Esophagus squamous epithelium (tissue), 4 donors: ENCODE results near the gene CSNK1G1.

ENCODE experiments used
- POLR2A ChIP-seq, 4 donors: fragments of 450-650 bp; IDR thresholded peaks; one replicate each; pipeline ENCODE4 v1.6.1; 2017; ENCODE audit warnings: antibody characterized with exemption in 4 of 4, mild to moderate bottlenecking in 4 of 4, moderate library complexity in 3 of 4
- TF ChIP-seq, protein P1 (sequence below), 6 experiments: fragments of 450-650 bp in 4 of 6; fragments of 200-600 bp in 2 of 6; sonication (generic) in 2 of 6; IDR thresholded peaks; one replicate each; pipeline ENCODE4 v1.5.1; 2016 to 2019; ENCODE audit warnings: antibody characterized with exemption in 6 of 6, mild to moderate bottlenecking in 4 of 6, moderate library complexity in 4 of 6

DNA sequence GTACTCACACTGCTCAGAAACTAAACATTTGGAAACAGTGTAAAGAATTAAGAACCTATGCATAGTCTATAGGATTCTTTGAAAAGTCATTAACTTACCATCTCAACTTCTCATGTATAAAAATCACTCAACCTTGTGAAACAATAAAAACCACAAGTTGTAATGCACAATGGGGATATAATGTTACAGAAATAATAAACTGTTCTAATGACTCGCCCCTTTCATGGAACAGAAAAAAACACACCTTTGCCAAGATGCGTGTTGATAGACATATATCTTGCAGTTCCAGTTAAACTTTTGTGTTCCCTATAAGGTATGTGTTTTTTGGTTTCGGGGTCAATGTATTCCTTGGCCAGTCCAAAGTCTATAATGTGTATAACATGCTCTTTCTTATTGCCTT lies 142.3 kb downstream of the CSNK1G1 start:
- TF ChIP-seq, protein P1, sequence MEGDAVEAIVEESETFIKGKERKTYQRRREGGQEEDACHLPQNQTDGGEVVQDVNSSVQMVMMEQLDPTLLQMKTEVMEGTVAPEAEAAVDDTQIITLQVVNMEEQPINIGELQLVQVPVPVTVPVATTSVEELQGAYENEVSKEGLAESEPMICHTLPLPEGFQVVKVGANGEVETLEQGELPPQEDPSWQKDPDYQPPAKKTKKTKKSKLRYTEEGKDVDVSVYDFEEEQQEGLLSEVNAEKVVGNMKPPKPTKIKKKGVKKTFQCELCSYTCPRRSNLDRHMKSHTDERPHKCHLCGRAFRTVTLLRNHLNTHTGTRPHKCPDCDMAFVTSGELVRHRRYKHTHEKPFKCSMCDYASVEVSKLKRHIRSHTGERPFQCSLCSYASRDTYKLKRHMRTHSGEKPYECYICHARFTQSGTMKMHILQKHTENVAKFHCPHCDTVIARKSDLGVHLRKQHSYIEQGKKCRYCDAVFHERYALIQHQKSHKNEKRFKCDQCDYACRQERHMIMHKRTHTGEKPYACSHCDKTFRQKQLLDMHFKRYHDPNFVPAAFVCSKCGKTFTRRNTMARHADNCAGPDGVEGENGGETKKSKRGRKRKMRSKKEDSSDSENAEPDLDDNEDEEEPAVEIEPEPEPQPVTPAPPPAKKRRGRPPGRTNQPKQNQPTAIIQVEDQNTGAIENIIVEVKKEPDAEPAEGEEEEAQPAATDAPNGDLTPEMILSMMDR (IDR thresholded peaks at IDR 0.05): no peak
- TF ChIP-seq POLR2A (IDR thresholded peaks at IDR 0.05): no peak
